MM.1S (cell line): Measurements from ENCODE around the gene ANKRD24.
"Not testable (repeated sequence)": the region's sequence is repeated elsewhere in the genome, so short reads cannot be mapped to it uniquely, and the experiment has no call there.

ENCODE experiments used
- CTCF ChIP-seq: fragments of 300-600 bp; sonication (generic); IDR thresholded peaks from 2 replicates; pipeline ENCODE4 v1.5.1; 2016; ENCODE audit warnings: antibody characterized with exemption, low read length, mixed read lengths
- EZH2 ChIP-seq: fragments of 300-600 bp; sonication (generic); optimal IDR thresholded peaks from 2 replicates; pipeline ENCODE3; 2017; ENCODE audit warnings: low read depth, mild to moderate bottlenecking, antibody characterized with exemption, low read length, mixed read lengths

GRCh38 chr19:4135386-4135785, 47.1 kb upstream of the ANKRD24 start:
- TF ChIP-seq CTCF, EZH2: not testable (repeated sequence)
